MCF 10A (cell line): ENCODE results near the gene SLC41A3. TPM values are rescaled to one million over a fixed set of nuclear protein-coding genes. Genes with fewer than 3 reads are reported as not detected.

ENCODE experiments used
- BruUV-seq: library from RNA; stranded (reverse); fragments of 400-500 nt; replicated peaks from 2 replicates; lab custom pipeline; 2021; lab: Mats Ljungman, UMichigan
- CTCF ChIA-PET: fragments of 300-600 bp; sonication (Branson Sonifier 250); formaldehyde crosslinking; extraction: SDS; loops from one replicate; lab custom pipeline; 2021; ENCODE audit warnings: antibody characterized with exemption, inconsistent platforms; lab: Yijun Ruan, JAX
- POLR2A ChIA-PET: fragments of 300-600, 350-650 bp; sonication (Branson Sonifier 250); formaldehyde crosslinking; extraction: SDS; loops from one replicate; lab custom pipeline; 2020; ENCODE audit warnings: antibody characterized with exemption, inconsistent platforms; lab: Yijun Ruan, JAX
- DNase-seq: peaks from one replicate; pipeline ENCODE4 v3.0.0-alpha.2; 2018; ENCODE audit not compliant: unreplicated experiment
- H3K27ac Mint-ChIP-seq: one replicate; pipeline ENCODE4 v1.8.0; 2022; ENCODE audit warnings: mild to moderate bottlenecking, low read depth, mixed read lengths; ENCODE audit not compliant: unreplicated experiment
- H3K27me3 Mint-ChIP-seq: one replicate; pipeline ENCODE4 v1.8.0; 2022; ENCODE audit warnings: mixed read lengths; ENCODE audit not compliant: insufficient read depth, unreplicated experiment
- H3K36me3 Mint-ChIP-seq: one replicate; pipeline ENCODE4 v1.8.0; 2022; ENCODE audit warnings: mild to moderate bottlenecking, moderate library complexity, mixed read lengths; ENCODE audit not compliant: insufficient read depth, unreplicated experiment
- H3K4me1 Mint-ChIP-seq: one replicate; pipeline ENCODE4 v1.8.0; 2022; ENCODE audit warnings: mixed read lengths; ENCODE audit not compliant: insufficient read depth, unreplicated experiment
- H3K4me3 Mint-ChIP-seq: one replicate; pipeline ENCODE4 v1.8.0; 2022; ENCODE audit warnings: mild to moderate bottlenecking, moderate library complexity, mixed read lengths; ENCODE audit not compliant: unreplicated experiment
- H3K9me3 Mint-ChIP-seq: one replicate; pipeline ENCODE4 v1.8.0; 2022; ENCODE audit warnings: mixed read lengths; ENCODE audit not compliant: unreplicated experiment
- intact Hi-C: fragments of 100-400 bp; cut with micrococcal nuclease; formaldehyde crosslinking; loops from 2 replicates; pipeline ENCODE4 v1.14.1; 2022
- total RNA-seq: library from RNA; stranded (reverse); gene quantifications from 2 replicates; pipeline ENCODE4 v1.2.3, GENCODE V29; 2022
- TF ChIP-seq, protein P1 (sequence below): fragments of 200-600 bp; IDR thresholded peaks from one replicate; pipeline ENCODE4 v1.8.0; 2022; ENCODE audit warnings: antibody characterized with exemption, mild to moderate bottlenecking; ENCODE audit not compliant: unreplicated experiment

Gene SLC41A3
- total RNA-seq, 1 experiment from 2014 or later, result 43.2 TPM

DNA sequence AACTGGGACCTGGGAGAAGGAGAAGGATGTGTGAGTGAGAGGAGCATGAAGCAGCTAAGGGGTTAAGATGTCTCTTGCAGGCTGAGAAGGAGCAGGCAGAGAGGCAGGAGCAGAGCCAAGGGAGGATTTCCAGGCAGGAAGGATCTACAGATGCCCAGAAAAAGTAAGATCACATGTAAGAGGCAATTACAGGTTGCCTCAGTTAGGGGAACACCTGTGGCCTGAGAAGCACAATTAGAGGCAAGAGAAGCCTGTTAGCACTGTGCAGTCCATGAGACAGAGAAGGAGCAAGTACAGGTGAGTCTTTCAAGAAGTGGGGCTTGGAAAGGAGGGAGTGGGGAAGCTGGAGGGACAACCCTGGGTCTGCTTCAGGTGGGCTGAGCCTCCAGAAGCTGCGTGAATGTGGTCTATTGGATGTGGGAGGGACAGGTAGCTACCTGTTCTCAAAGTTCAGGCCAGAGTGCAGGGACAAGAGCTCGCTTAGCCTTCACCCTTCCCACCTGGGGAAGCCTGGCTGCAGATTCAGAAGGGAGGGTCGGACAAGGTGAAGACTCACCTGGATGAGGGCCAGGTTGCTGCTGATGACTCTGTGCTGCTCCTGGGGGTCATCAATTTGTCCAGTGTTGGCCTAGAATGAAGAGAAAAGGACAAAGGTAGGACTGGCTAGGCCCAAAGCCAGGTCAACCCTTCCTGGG lies 50.7 kb downstream of the SLC41A3 start:
- no peak for DNase-seq
- TF ChIP-seq, protein P1, sequence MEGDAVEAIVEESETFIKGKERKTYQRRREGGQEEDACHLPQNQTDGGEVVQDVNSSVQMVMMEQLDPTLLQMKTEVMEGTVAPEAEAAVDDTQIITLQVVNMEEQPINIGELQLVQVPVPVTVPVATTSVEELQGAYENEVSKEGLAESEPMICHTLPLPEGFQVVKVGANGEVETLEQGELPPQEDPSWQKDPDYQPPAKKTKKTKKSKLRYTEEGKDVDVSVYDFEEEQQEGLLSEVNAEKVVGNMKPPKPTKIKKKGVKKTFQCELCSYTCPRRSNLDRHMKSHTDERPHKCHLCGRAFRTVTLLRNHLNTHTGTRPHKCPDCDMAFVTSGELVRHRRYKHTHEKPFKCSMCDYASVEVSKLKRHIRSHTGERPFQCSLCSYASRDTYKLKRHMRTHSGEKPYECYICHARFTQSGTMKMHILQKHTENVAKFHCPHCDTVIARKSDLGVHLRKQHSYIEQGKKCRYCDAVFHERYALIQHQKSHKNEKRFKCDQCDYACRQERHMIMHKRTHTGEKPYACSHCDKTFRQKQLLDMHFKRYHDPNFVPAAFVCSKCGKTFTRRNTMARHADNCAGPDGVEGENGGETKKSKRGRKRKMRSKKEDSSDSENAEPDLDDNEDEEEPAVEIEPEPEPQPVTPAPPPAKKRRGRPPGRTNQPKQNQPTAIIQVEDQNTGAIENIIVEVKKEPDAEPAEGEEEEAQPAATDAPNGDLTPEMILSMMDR, result no peak
- Mint-ChIP-seq H3K27ac (no peak overlapping the region), H3K27me3 (no peaks in the 10 kb centered on the region), H3K4me1 (peaks cover 10% of the 10 kb centered on the region), H3K9me3 (peaks cover 5% of the 10 kb centered on the region), H3K36me3 (peaks cover 19% of the 10 kb centered on the region), H3K4me3 (no peak overlapping the region)
- intact Hi-C loops, result no loop called here
- BruUV-seq, result no TSS peak
- ChIA-PET POLR2A (no interaction called here), CTCF (interaction anchor here (0.5 to 1.5 kb wide), 2 partner anchors 8 to 423 kb away, joined by 4 read pairs; no protein-coding TSS in a partner anchor)

DNA sequence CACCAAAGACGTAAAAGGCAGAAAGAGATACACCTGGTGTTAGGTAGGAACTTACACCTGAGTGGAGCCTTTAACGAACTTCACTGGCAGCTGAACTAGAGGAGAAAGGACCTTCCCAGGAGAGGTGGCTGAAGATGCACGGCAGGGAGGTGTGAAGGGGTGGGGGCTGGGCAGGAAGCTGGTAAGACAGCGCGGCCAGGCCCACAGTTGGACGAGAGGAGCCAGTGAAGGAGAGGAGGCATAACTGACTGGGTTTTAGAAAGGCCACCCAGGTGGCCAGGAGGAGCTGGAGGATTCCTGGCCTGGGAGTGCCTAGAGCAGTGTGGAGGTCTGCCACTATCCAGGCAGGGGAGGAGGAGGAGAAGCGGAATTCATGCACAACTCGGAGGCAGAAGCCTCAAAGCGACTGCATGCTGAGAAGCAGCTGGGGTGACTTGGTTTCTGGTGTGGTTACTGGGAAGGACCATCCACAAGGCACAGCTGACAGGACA lies 51.9 kb downstream of the SLC41A3 start:
- Mint-ChIP-seq H3K4me3 (no peak overlapping the region), H3K27me3 (no peaks in the 10 kb centered on the region), H3K36me3 (peaks cover 29% of the 10 kb centered on the region), H3K27ac (no peak overlapping the region), H3K9me3 (peaks cover 11% of the 10 kb centered on the region), H3K4me1 (peaks cover 10% of the 10 kb centered on the region)
- BruUV-seq, result no TSS peak
- intact Hi-C loops, result no loop called here
- POLR2A ChIA-PET, result interaction anchor here (0.6 kb wide), 1 partner anchor 200 kb away, joined by 3 read pairs; no protein-coding TSS in a partner anchor
- no peak for DNase-seq
- TF ChIP-seq, protein P1, result no peak
- CTCF ChIA-PET, result interaction anchor here (0.6 kb wide), 2 partner anchors 9 to 1271 kb away, joined by 4 to 5 read pairs; no protein-coding TSS in a partner anchor

DNA sequence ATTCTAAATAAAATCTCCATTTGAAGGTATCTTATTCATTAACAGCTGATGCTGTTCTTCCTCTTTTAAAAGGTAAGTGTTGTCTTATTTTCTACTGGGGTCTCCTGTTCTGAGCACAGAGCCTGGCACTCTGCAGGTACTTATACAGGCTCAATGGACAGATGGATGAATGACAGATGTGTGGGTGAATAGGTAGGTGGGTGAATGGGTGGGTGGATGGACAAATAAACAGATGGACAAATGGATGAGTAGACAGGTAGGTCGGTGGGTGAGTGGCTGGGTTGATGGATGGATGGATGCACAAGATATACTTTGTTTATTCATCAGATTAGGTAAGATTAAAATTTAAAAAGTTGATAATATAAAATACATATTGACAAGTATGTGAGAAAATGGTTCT lies 53.5 kb downstream of the SLC41A3 start:
- no peak overlapping the region for H3K4me3 Mint-ChIP-seq
- H3K36me3 Mint-ChIP-seq, result peaks cover 29% of the 10 kb centered on the region
- H3K4me1 Mint-ChIP-seq, result peaks cover 10% of the 10 kb centered on the region
- TF ChIP-seq, protein P1, result no peak
- H3K27ac Mint-ChIP-seq, result no peak overlapping the region
- intact Hi-C loops, result no loop called here
- BruUV-seq, result no TSS peak
- H3K27me3 Mint-ChIP-seq, result no peaks in the 10 kb centered on the region
- CTCF ChIA-PET, result no interaction called here
- DNase-seq, result no peak
- H3K9me3 Mint-ChIP-seq, result peaks cover 12% of the 10 kb centered on the region
- POLR2A ChIA-PET, result interaction anchor here (0.7 kb wide), 1 partner anchor 1836 kb away, joined by 3 read pairs; no protein-coding TSS in a partner anchor

DNA sequence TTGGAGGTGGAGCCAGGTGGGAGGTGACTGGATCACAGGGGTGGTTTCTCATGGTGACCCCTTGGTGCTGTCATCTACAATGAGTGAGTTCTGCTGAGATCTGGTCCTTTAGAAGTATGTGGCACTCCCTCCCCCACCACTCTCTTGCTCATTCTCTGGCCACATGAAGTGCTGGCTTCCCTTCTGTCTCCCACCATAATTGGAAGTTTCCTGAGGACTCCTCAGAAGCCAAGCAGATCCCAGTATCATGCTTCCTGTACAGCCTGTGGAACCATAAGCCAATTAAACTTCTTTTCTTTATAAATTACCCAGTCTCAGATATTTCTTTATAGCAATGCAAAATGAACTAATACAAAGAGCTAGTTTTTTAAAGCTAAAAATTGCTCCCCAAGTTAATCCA lies 54.7 kb downstream of the SLC41A3 start:
- H3K9me3 Mint-ChIP-seq, result peaks cover 12% of the 10 kb centered on the region
- peaks cover 29% of the 10 kb centered on the region for H3K36me3 Mint-ChIP-seq
- POLR2A ChIA-PET, result no interaction called here
- TF ChIP-seq, protein P1, result no peak
- H3K27ac Mint-ChIP-seq, result no peak overlapping the region
- CTCF ChIA-PET, result no interaction called here
- intact Hi-C loops, result no loop called here
- no peak for DNase-seq
- no peaks in the 10 kb centered on the region for H3K4me1 Mint-ChIP-seq
- no TSS peak for BruUV-seq
- no peaks in the 10 kb centered on the region for H3K27me3 Mint-ChIP-seq
- no peak overlapping the region for H3K4me3 Mint-ChIP-seq
